ENCODE measurements around the gene RIMS4.
"Not testable (repeated sequence)": the region's sequence is repeated elsewhere in the genome, so short reads cannot be mapped to it uniquely, and the experiment has no call there.

Gene RIMS4

DNA sequence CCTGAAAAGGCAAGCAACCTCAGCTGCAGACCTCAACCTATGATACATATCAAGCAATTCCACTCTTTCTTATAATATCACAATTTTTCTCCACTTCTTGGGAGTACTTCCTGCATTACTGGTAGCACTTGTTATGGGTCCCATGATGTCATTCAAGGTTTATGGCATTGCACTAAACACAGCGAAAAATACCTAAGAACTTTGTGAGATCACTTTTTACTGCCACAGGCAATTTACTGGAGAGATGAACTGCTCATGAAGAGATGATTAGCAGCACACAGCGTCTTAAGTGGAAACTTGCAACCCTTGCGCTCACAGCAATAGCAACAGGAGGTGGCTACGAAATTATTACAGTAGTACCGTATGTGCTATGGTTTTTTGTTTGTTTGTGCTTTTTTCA, 19.3 kb upstream of the RIMS4 start:
- no peak for DNase-seq

GRCh38 chr20:44828640-44829039, 18.3 kb upstream of the RIMS4 start:
- DNase-seq: no peak

GRCh38 chr20:44827401-44827800, 17.1 kb upstream of the RIMS4 start:
- no peak for DNase-seq

DNA sequence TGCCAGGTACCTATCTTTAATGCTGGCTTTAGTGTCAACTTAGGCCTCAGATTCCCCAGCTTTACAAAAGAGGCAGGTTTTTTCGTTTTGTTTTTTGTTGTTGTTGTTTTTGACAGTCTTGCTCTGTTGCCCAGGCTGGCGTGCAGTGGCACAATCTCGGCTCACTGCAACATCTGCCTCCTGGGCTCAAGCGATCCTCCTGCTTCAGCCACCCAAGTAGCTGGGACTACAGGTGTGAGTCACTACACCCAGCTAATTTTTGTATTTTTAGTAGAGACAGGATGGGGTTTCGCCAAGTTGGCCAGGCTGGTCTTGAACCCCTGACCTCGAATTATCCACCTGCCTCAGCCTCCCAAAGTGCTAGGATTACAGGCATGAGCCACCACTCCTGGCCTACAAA, 11.2 kb upstream of the RIMS4 start:
- DNase-seq: not testable (repeated sequence)

- no peak for DNase-seq
Observed at GRCh38 chr20:44819936-44820335, 9.6 kb upstream of the RIMS4 start.

GRCh38 chr20:44817143-44817910, 7.0 kb upstream of the RIMS4 start:
- DNase-seq: no peak

DNA sequence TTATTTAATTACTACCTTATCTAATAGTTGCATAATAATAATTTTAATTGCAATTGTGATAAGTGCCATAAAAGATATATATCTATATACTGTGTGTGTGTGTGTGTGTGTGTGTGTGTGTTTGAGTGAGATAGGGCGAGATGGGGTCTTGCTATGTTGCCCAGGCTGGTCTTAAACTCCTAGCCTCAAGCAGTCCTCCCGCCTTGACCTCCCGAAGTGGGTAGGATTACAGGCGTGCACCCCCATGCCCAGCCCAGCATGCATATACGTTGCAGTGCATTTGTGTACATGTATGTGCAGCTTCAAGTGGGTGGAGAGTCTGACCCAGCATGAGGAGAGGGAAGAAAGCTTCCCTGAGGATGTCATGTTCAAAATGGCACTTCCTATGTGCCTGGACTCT, 4.6 kb upstream of the RIMS4 start:
- DNase-seq: no peak

GRCh38 chr20:44811150-44811685, 872 bp upstream of the RIMS4 start:
- DNase-seq: no peak

GRCh38 chr20:44810061-44810390, 320 bp downstream of the RIMS4 start:
- DNase-seq: no peak

DNA sequence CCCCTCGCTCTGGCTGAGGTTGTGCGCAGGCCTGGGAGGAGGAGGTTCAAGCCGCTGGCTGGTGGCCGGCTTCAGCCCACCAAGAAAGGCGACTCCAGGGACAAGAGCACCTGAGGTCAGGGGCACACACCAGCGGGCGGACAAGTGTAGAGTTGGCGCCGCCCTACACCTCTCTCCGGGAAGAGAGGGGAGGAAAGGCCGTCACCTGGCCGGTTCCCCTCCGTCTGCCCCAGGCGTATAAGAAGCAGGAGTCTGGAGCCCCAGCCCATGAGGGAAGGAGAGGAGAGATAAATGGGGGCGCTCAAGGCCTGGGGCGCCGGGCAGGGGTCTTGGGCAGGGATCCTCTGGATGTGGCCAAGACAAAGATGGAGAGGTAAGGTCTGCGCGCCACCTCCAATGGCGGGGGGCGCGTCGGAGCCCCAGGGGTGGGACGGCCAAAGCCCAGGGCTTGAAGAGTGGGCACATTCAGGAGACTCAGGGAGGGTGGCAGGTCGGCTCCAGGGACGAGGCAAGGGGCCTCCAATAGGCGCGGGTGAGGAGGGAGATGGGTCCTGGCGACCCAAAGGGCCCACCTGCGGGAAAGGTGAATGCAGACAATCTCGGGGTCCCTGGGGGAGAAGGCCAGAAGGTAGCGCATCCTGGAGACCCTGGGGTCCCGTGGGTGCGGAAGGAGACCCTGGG, 826 bp downstream of the RIMS4 start:
- no peak for DNase-seq

DNA sequence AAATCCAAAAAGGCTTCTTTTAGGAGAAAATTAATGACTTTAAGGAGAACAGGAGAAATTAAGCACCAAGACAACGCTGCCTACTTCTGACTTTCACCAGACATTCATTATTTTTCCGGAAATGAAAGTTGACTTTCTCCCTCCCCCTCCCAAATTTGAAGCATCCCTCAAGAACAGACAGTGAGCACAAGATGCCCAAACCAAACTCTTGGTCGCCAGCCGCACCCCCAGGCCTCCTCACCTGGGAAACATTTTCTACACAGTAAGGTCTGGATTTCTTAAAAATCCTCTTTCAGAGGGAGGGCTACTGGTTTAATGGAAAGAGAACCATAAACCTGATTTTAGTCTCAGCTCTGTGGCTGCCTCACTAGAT, 2.7 kb downstream of the RIMS4 start:
- no peak for DNase-seq

- no peak for DNase-seq
Observed at GRCh38 chr20:44807051-44807683, 3.2 kb downstream of the RIMS4 start.

DNA sequence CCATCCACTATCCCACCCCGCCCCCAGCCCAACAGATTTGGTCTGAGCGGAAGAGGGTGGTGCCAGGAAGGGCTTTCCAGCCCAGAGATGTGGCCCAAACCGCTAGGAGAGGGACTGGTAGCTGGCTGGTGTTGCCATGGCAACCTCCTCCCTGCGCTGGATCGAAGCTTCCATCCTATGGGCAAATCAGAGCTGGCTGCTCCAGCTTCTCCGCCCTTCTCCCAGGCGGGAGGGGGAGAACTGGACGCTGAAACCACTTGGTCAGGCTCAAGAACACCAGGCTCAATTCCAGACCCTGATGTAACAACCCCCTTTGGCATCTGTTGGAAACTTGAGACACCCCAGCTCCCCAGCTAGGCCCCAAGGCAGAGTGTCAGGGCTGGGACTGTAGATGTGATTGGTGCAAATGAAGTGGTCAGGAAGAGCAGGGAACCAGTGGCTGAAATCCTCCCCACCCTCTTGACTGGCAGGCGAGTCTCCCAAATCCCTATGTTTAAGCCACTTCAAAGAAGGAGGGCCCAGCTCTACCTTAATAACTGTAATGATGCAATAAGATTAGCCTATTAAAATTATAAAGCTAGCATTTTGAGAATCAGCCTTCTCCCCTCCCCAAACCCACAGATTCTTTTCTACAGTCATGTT, 4.2 kb downstream of the RIMS4 start:
- DNase-seq: no peak

DNA sequence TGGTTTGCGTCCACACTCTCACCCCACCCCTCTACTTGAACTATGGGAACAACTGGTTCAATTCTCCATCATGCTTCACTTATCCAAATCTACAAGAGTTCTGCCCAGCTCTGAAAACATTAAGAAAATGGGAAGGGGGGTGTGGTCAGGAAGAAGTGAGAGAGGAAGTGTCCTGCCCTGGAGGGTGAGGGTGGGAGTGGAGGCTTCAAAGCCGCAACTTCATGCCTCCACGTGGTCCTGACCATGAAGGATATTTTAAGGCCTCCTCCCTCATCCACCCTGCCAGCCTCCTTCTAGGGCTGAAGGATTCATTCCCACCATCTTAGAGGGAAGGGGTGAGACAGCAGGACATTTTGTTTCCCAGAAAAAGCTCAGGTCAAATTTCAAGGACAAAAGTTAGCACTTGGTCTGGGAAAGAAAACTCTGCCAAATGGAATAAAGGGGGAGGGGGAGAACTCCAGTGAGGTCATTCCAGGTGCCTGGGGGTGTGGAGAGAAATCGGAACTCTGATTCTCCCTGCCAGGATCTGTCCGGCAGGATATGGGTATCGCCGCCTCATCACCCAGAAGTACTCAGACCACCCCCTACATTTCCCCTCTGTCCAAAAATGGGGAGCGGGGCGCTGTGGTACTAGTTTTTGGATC, 4.9 kb downstream of the RIMS4 start:
- DNase-seq: no peak

- DNase-seq: no peak
Observed at GRCh38 chr20:44803383-44803941, 6.9 kb downstream of the RIMS4 start.

- DNase-seq: no peak
Observed at GRCh38 chr20:44802702-44803101, 7.6 kb downstream of the RIMS4 start.

GRCh38 chr20:44800391-44801046, 9.8 kb downstream of the RIMS4 start:
- DNase-seq: no peak

- no peak for DNase-seq
Observed at GRCh38 chr20:44799691-44800090, 10.7 kb downstream of the RIMS4 start.

GRCh38 chr20:44796758-44797457, 13.4 kb downstream of the RIMS4 start:
- DNase-seq: no peak

- DNase-seq: no peak
Observed at GRCh38 chr20:44796311-44796710, 14.0 kb downstream of the RIMS4 start.

- no peak for DNase-seq
Observed at GRCh38 chr20:44795836-44796235, 14.5 kb downstream of the RIMS4 start.

DNA sequence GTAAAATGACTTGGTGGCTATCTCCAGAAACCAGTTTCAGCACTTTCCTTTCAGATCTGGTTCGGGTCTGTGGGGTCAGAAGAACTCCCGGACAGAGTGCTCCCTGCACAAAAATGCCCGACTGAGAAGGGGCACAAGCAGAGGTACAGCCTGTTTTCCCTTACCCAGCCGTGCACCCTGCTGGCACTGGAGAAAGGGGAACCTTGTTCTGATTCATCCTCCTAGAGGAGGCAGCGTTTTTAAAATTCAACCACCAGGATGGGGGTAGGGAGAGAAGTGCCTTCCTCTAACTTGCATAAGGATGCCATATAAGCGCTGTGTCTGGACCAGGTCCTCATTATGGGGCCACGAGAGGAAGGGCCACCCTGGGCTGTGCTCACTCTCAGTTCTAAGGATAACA, 17.6 kb downstream of the RIMS4 start:
- no peak for DNase-seq
